ENCODE measurements around the gene TP63.

The TP63 gene

GRCh38 chr3:189830401-189830800 lies 199.2 kb downstream of the TP63 start:
- no peak for DNase-seq

GRCh38 chr3:189833266-189833665 lies 202.1 kb downstream of the TP63 start:
- DNase-seq: no peak

GRCh38 chr3:189833996-189834395 lies 202.8 kb downstream of the TP63 start:
- no peak for DNase-seq

GRCh38 chr3:189834462-189834861 lies 203.3 kb downstream of the TP63 start:
- DNase-seq: no peak

GRCh38 chr3:189836795-189837194 lies 205.6 kb downstream of the TP63 start:
- no peak for DNase-seq

- no peak for DNase-seq
These were observed 207.1 kb downstream of the TP63 start for GRCh38 chr3:189838291-189838690.

GRCh38 chr3:189839576-189839975 lies 208.4 kb downstream of the TP63 start:
- no peak for DNase-seq

- DNase-seq: no peak
These were observed 210.4 kb downstream of the TP63 start for GRCh38 chr3:189841473-189842205.

GRCh38 chr3:189842681-189843602 lies 211.8 kb downstream of the TP63 start:
- no peak for DNase-seq

- no peak for DNase-seq
These were observed 213.9 kb downstream of the TP63 start for GRCh38 chr3:189845069-189845468.

GRCh38 chr3:189848395-189849040 lies 217.3 kb downstream of the TP63 start:
- DNase-seq: no peak

- no peak for DNase-seq
These were observed 218.1 kb downstream of the TP63 start for GRCh38 chr3:189849262-189849661.

GRCh38 chr3:189851682-189852081 lies 220.5 kb downstream of the TP63 start:
- DNase-seq: no peak

GRCh38 chr3:189853906-189854305 lies 222.7 kb downstream of the TP63 start:
- no peak for DNase-seq

GRCh38 chr3:189860296-189860695 lies 229.1 kb downstream of the TP63 start:
- DNase-seq: no peak

- no peak for DNase-seq
These were observed 231.3 kb downstream of the TP63 start for GRCh38 chr3:189862385-189862998.

- DNase-seq: no peak
These were observed 231.8 kb downstream of the TP63 start for GRCh38 chr3:189863031-189863430.

GRCh38 chr3:189868061-189868460 lies 236.9 kb downstream of the TP63 start:
- no peak for DNase-seq

GRCh38 chr3:189869165-189869564 lies 238.0 kb downstream of the TP63 start:
- DNase-seq: no peak

- no peak for DNase-seq
These were observed 240.2 kb downstream of the TP63 start for GRCh38 chr3:189871418-189871817.

- no peak for DNase-seq
These were observed 252.0 kb downstream of the TP63 start for GRCh38 chr3:189883113-189883753.

- DNase-seq: no peak
These were observed 259.3 kb downstream of the TP63 start for GRCh38 chr3:189890496-189890895.

- DNase-seq: no peak
These were observed 265.3 kb downstream of the TP63 start for GRCh38 chr3:189896533-189896932.

All from RPMI8226 (cell line).